Jurkat, Clone E6-1 (cell line): ENCODE measurements around the gene ESRRG.

ENCODE experiments used
- DNase-seq: peaks from one replicate; pipeline ENCODE4 v3.0.0-alpha.2; 2011; ENCODE audit warnings: low read depth, low spot score
- H3K4me3 ChIP-seq: 2 replicates; pipeline ENCODE4 v1.5.1; 2011; ENCODE audit warnings: mild to moderate bottlenecking, low read length, control low read depth, moderate library complexity

The ESRRG gene

GRCh38 chr1:216651826-216652418, 71.3 kb downstream of the ESRRG start:
- H3K4me3 ChIP-seq = no peak overlapping the region
- DNase-seq = no peak

GRCh38 chr1:216643176-216643575, 80.1 kb downstream of the ESRRG start:
- H3K4me3 ChIP-seq = no peak overlapping the region
- no peak for DNase-seq

GRCh38 chr1:216641669-216642460, 81.4 kb downstream of the ESRRG start:
- H3K4me3 ChIP-seq = no peak overlapping the region
- DNase-seq = no peak

GRCh38 chr1:216640100-216640499, 83.1 kb downstream of the ESRRG start:
- DNase-seq = no peak
- no peak overlapping the region for H3K4me3 ChIP-seq

GRCh38 chr1:216632980-216633379, 90.2 kb downstream of the ESRRG start:
- no peak for DNase-seq
- H3K4me3 ChIP-seq = no peak overlapping the region

GRCh38 chr1:216630532-216630931, 92.7 kb downstream of the ESRRG start:
- no peak for DNase-seq
- H3K4me3 ChIP-seq = no peak overlapping the region

- no peak for DNase-seq
- H3K4me3 ChIP-seq = no peak overlapping the region
These were observed 96.0 kb downstream of the ESRRG start for GRCh38 chr1:216627252-216627651.

GRCh38 chr1:216626394-216627067, 96.7 kb downstream of the ESRRG start:
- DNase-seq = no peak
- no peak overlapping the region for H3K4me3 ChIP-seq

- DNase-seq = no peak
- no peak overlapping the region for H3K4me3 ChIP-seq
These were observed 101.7 kb downstream of the ESRRG start for GRCh38 chr1:216621536-216621935.

- DNase-seq = no peak
- H3K4me3 ChIP-seq = no peak overlapping the region
These were observed 106.0 kb downstream of the ESRRG start for GRCh38 chr1:216617081-216617875.

GRCh38 chr1:216616425-216616824, 106.8 kb downstream of the ESRRG start:
- no peak overlapping the region for H3K4me3 ChIP-seq
- DNase-seq = peak; percentile 39

GRCh38 chr1:216614011-216614934, 109.0 kb downstream of the ESRRG start:
- no peak for DNase-seq
- H3K4me3 ChIP-seq = no peak overlapping the region

- no peak overlapping the region for H3K4me3 ChIP-seq
- no peak for DNase-seq
These were observed 110.9 kb downstream of the ESRRG start for GRCh38 chr1:216612291-216612690.

- no peak for DNase-seq
These were observed 116.0 kb downstream of the ESRRG start for GRCh38 chr1:216607067-216607697.

GRCh38 chr1:216606047-216606637, 117.1 kb downstream of the ESRRG start:
- DNase-seq = no peak

More at GRCh38 chr1:216607067-216607697, 116.0 kb downstream of the ESRRG start:
- no peak overlapping the region for H3K4me3 ChIP-seq

GRCh38 chr1:216604771-216605170, 118.5 kb downstream of the ESRRG start:
- H3K4me3 ChIP-seq = no peak overlapping the region
- no peak for DNase-seq

More at GRCh38 chr1:216606047-216606637, 117.1 kb downstream of the ESRRG start:
- H3K4me3 ChIP-seq = no peak overlapping the region

- no peak overlapping the region for H3K4me3 ChIP-seq
- no peak for DNase-seq
These were observed 122.3 kb downstream of the ESRRG start for GRCh38 chr1:216600730-216601609.
